Measurements from ENCODE around the gene ZFAND3.

DNA sequence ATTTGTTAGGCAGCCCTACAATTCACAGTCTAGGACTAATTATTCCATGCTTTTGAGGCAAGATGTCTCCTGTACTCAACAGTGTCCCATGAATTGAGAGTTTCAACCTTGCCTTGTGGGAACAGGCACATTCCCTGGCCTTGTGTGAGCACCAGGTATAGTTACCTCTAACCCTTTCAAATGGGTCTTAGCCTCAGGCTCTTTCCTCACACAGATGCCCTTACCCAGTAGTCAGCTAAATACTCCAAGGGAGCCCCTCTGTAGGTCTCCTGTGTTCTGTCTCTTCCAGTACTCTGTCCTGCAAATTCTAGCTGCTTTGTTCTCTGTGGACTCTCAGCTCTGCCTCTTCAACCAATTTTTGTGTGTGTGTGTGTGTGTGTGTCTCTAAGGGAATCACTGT, 135.3 kb downstream of the ZFAND3 start:
- TF ChIP-seq, protein P1, sequence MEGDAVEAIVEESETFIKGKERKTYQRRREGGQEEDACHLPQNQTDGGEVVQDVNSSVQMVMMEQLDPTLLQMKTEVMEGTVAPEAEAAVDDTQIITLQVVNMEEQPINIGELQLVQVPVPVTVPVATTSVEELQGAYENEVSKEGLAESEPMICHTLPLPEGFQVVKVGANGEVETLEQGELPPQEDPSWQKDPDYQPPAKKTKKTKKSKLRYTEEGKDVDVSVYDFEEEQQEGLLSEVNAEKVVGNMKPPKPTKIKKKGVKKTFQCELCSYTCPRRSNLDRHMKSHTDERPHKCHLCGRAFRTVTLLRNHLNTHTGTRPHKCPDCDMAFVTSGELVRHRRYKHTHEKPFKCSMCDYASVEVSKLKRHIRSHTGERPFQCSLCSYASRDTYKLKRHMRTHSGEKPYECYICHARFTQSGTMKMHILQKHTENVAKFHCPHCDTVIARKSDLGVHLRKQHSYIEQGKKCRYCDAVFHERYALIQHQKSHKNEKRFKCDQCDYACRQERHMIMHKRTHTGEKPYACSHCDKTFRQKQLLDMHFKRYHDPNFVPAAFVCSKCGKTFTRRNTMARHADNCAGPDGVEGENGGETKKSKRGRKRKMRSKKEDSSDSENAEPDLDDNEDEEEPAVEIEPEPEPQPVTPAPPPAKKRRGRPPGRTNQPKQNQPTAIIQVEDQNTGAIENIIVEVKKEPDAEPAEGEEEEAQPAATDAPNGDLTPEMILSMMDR (IDR thresholded peaks at IDR 0.05) = no peak
- TF ChIP-seq POLR2AphosphoS5 (IDR thresholded peaks at IDR 0.05; ENCODE audit: low read depth, low read length) (no peak), SMC3 (IDR thresholded peaks at IDR 0.05; ENCODE audit: low read depth, low read length) (no peak), EP300 (IDR thresholded peaks at IDR 0.05; ENCODE audit: borderline replicate concordance in 1 of 2, low read depth in 1 of 2, low read length in 1 of 2) (no peak), SIN3A (IDR thresholded peaks at IDR 0.05; ENCODE audit: borderline replicate concordance, low read depth, low read length) (no peak), MXI1 (IDR thresholded peaks at IDR 0.05; ENCODE audit: low read depth, low read length) (no peak)

Data from SK-N-SH (cell line).